ENCODE data around the gene ZNF552.
"Not testable (repeated sequence)": the region's sequence is repeated elsewhere in the genome, so short reads cannot be mapped to it uniquely, and the experiment has no call there.

ZNF552 gene

GRCh38 chr19:57814505-57815246, at the start of gene ZNF552:
Gene ZNF552, minus strand, starts transcription at chr19:57814913. Its CDS starts 170 bp downstream, at chr19:57814743.
- peak; percentile 53 to 67 for DNase-seq (ENCODE audit: low read depth in 2 of 2)

GRCh38 chr19:57862351-57862750, 47.6 kb upstream of the ZNF552 start:
- DNase-seq (ENCODE audit: low read depth in 2 of 2) = not testable (repeated sequence)

- DNase-seq (ENCODE audit: low read depth in 2 of 2) = not testable (repeated sequence)
These were observed 39.4 kb upstream of the ZNF552 start for GRCh38 chr19:57854117-57854516.

GRCh38 chr19:57851812-57852603, 37.3 kb upstream of the ZNF552 start:
- DNase-seq (ENCODE audit: low read depth in 2 of 2) = not testable (repeated sequence)

- DNase-seq (ENCODE audit: low read depth in 2 of 2) = peak in 1 of 2 donors; percentile 14
These were observed 35.9 kb upstream of the ZNF552 start for GRCh38 chr19:57850553-57851017.

GRCh38 chr19:57849666-57850473, 35.2 kb upstream of the ZNF552 start, which contains the start of gene ZNF587:
Gene ZNF587, plus strand, starts transcription at chr19:57849859. Its CDS starts 180 bp downstream, at chr19:57850039.
- DNase-seq (ENCODE audit: low read depth in 2 of 2) = peak; percentile 45 to 64

GRCh38 chr19:57849162-57849665, 34.5 kb upstream of the ZNF552 start:
- DNase-seq (ENCODE audit: low read depth in 2 of 2) = not testable (repeated sequence)

GRCh38 chr19:57847164-57847563, 32.5 kb upstream of the ZNF552 start:
- not testable (repeated sequence) for DNase-seq (ENCODE audit: low read depth in 2 of 2)

GRCh38 chr19:57841122-57841763, 26.5 kb upstream of the ZNF552 start:
- DNase-seq (ENCODE audit: low read depth in 2 of 2) = no peak

- not testable (repeated sequence) for DNase-seq (ENCODE audit: low read depth in 2 of 2)
These were observed 24.0 kb upstream of the ZNF552 start for GRCh38 chr19:57838622-57839191.

GRCh38 chr19:57836991-57837390, 22.3 kb upstream of the ZNF552 start:
- DNase-seq (ENCODE audit: low read depth in 2 of 2) = not testable (repeated sequence)

- DNase-seq (ENCODE audit: low read depth in 2 of 2) = no peak
These were observed 15.4 kb upstream of the ZNF552 start, which contains the start of gene ZNF587B for GRCh38 chr19:57830071-57830602. Gene ZNF587B, plus strand, starts transcription at chr19:57830299. Its CDS starts 230 bp downstream, at chr19:57830529.

- DNase-seq (ENCODE audit: low read depth in 2 of 2) = no peak
These were observed 14.6 kb upstream of the ZNF552 start for GRCh38 chr19:57829316-57829715.

- no peak for DNase-seq (ENCODE audit: low read depth in 2 of 2)
These were observed 10.8 kb upstream of the ZNF552 start for GRCh38 chr19:57825511-57825910.

GRCh38 chr19:57823608-57824007, 8.9 kb upstream of the ZNF552 start:
- not testable (repeated sequence) for DNase-seq (ENCODE audit: low read depth in 2 of 2)

- not testable (repeated sequence) for DNase-seq (ENCODE audit: low read depth in 2 of 2)
These were observed 8.4 kb upstream of the ZNF552 start for GRCh38 chr19:57823155-57823554.

GRCh38 chr19:57821501-57821900, 6.8 kb upstream of the ZNF552 start:
- DNase-seq (ENCODE audit: low read depth in 2 of 2) = not testable (repeated sequence)

- not testable (repeated sequence) for DNase-seq (ENCODE audit: low read depth in 2 of 2)
These were observed 6.4 kb upstream of the ZNF552 start for GRCh38 chr19:57821095-57821494.

GRCh38 chr19:57820599-57820998, 5.9 kb upstream of the ZNF552 start:
- DNase-seq (ENCODE audit: low read depth in 2 of 2) = no peak

- DNase-seq (ENCODE audit: low read depth in 2 of 2) = peak; percentile 58 to 70
These were observed 4.9 kb upstream of the ZNF552 start for GRCh38 chr19:57819475-57820148.
